Measurements from ENCODE around the gene TRPM2.
"Not testable (repeated sequence)": the region's sequence is repeated elsewhere in the genome, so short reads cannot be mapped to it uniquely, and the experiment has no call there.

TRPM2 gene

GRCh38 chr21:44398499-44398898 is 45.1 kb downstream of the TRPM2 start:
- no peak for DNase-seq

- DNase-seq, result no peak
These were observed 45.9 kb downstream of the TRPM2 start for GRCh38 chr21:44399151-44399954.

GRCh38 chr21:44399955-44400790 is 46.8 kb downstream of the TRPM2 start:
- no peak for DNase-seq

DNA sequence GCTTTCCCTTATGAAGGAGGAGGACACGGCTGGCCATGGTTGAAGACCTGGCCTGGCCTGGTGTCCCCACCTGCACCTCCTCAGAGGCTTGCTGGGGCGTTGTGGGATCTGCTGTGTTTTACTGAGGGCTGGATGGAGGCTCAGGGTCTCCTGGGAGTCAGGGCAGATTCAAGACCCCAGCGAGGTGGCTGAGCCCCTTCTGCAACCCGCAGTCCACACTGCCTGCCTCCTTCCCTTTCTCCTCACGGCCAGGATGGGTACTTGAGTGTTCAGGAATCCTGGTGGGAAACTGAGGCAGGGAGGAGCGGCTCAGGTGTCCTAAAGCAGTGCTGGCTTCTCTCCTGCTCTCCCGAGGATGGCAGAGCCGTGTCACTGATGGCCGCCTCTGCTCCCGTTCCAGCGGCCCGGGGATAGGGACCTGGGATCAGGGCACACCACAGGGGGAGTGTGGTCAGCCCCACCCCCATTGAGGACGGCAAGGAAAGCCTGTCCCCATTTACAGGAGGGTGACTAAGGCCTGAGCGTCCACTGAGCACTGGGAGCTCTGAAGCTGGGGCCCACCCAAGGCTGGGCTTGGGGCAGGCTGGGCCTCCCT is 47.5 kb downstream of the TRPM2 start:
- no peak for DNase-seq

- DNase-seq, result no peak
These were observed 48.2 kb downstream of the TRPM2 start for GRCh38 chr21:44401386-44402160.

DNA sequence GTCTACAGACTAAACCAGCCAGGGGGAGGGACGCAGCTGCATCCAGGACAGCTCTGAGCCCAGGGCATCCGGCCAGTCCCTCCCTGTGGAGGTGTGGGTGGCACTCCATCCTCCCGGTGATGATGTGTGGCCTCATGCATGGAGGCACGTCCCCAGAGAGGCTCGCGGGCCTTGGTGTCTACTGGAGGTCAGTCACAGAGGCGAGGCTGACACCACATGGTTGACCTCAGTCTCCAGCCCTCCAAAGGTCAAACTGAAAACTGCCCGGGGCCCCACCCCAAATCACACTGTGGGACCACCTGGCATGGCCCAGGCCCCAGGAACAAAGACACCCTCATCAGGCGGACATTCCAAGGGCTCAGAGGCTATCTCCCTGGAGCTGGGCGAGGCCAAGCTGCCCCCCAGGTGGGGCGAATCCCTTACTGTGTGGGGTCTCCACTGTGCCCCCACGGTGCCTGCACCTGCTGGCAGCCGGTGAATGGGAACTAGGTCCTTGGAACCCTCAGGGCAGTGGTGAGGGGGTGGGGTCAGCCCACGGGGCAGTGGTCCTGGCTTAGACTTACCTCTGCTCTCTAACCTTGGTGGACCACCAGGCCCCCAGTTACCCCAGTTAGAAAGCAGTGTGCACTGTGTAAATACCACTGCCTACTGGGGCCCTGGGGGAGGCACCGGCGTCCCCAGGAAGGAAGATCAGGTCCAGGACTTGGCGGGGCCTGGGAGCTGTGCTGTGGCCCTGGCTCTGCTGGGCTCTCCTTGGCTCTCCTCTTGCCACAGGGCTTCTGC is 49.1 kb downstream of the TRPM2 start:
- no peak for DNase-seq

DNA sequence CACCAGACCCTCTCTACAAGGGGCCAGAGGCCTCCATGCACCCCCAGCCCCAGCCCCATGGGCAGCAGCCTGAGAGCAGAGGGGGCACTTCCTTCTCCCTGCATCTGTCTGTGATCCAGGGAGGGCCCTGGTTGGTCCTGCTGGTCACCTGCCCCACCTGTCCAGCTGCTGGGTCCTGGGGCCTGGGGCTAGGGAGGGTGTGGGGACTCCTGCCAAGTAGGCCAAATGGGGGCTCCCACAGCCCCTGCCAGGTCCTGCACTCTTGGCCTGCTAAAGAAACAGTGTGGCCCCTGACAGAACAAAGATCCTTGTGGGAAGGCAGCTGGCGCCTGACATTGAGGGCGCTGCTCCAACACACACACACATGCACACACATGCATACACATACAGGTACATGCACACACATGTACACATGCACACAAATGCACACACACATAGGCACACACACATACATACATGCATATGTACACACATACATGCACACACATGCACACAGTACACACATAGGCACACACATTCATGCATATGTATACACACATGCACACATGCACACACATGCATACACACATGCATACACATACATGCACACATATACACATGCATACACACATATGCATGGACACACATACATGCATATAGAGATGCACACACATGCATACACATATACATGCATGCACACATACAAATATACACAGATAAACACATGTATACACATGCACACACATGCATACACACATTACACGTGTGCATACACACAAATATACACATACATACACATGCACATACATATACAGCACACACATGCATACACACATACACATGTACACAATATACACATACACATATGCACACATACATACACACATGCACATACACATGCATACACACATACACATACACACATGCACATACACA is 49.9 kb downstream of the TRPM2 start:
- no peak for DNase-seq

DNA sequence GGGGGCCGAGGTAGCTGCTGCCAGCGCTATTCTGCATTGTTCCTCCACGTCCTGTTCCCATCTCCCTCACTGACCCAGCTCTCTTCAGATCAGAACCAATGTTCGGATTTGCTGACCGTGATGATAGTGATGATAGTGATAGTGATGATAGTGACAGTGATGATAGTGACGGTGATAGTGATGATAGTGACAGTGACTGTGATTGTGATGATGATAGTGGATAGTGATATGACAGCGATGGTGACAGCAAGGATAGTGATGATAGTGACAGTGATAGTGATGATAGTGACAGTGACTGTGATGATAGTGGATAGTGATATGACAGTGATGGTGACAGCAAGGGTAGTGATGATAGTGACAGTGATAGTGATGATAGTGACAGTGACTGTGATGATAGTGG is 51.1 kb downstream of the TRPM2 start:
- not testable (repeated sequence) for DNase-seq

- DNase-seq, result no peak
These were observed 51.9 kb downstream of the TRPM2 start for GRCh38 chr21:44405091-44405947.

GRCh38 chr21:44405948-44406872 is 52.8 kb downstream of the TRPM2 start:
- DNase-seq, result no peak

GRCh38 chr21:44406953-44407352 is 53.5 kb downstream of the TRPM2 start:
- no peak for DNase-seq

GRCh38 chr21:44407493-44407892 is 54.1 kb downstream of the TRPM2 start:
- no peak for DNase-seq

DNA sequence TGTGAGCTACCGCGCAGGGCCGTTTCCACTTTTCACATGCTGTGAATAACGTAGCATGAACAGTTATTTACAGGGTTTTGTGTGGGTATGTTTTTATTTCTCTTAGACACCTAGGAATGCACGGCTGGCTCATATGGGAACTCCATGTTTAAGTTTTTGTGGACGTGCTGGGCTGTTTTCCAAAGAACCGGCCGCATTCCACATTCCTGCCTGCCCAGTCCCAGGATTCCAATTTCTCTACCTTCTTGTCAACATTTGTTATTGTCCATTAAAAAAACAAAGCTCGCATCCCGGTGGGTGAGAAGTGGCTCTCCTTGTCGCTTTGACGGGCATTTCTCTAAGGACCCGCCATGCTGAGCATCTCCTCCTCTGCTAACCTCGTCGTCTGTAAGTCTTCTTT is 54.8 kb downstream of the TRPM2 start:
- no peak for DNase-seq

GRCh38 chr21:44413566-44414290 is 60.3 kb downstream of the TRPM2 start:
- DNase-seq, result no peak

- DNase-seq, result no peak
These were observed 61.1 kb downstream of the TRPM2 start for GRCh38 chr21:44414291-44415072.

GRCh38 chr21:44415073-44416025 is 61.9 kb downstream of the TRPM2 start:
- DNase-seq, result no peak
